Astrocyte (in vitro differentiated cells and primary cell): ENCODE measurements around the gene C1orf21. TPM values are rescaled to one million over a fixed set of nuclear protein-coding genes. Genes with fewer than 3 reads are reported as not detected.

Source experiments
- DNase-seq: peaks from one replicate; pipeline ENCODE4 v3.0.0-alpha.2; 2010; ENCODE audit warnings: low read depth
- FAIRE-seq: peaks from 2 replicates; lab custom pipeline; 2011; peaks lifted over from hg19 to GRCh38; lab: Jason Lieb, UNC
- H2AFZ ChIP-seq: 2 replicates; pipeline ENCODE4 v1.6.0; 2012; ENCODE audit warnings: low read depth, low read length, inconsistent platforms
- H3K27ac ChIP-seq: 2 replicates; pipeline ENCODE4 v1.5.1; 2011; ENCODE audit warnings: low read depth, low read length, inconsistent platforms
- H3K27me3 ChIP-seq: 2 replicates; pipeline ENCODE4 v1.6.0; 2011; ENCODE audit warnings: low read length, inconsistent platforms; ENCODE audit not compliant: insufficient read depth
- H3K36me3 ChIP-seq: 2 replicates; pipeline ENCODE4 v1.5.1; 2011; ENCODE audit warnings: low read length, inconsistent platforms; ENCODE audit not compliant: insufficient read depth
- H3K4me1 ChIP-seq: 2 replicates; pipeline ENCODE4 v1.5.1; 2011; ENCODE audit warnings: low read length, inconsistent platforms; ENCODE audit not compliant: insufficient read depth
- H3K4me2 ChIP-seq: 2 replicates; pipeline ENCODE4 v1.6.0; 2012; ENCODE audit warnings: low read length, inconsistent platforms
- H3K4me3 ChIP-seq: 2 replicates; pipeline ENCODE4 v1.5.1; 2011; ENCODE audit warnings: low read depth, mild to moderate bottlenecking, low read length, inconsistent platforms; ENCODE audit not compliant: insufficient read depth
- H3K79me2 ChIP-seq: 2 replicates; pipeline ENCODE4 v1.6.0; 2012; ENCODE audit warnings: mild to moderate bottlenecking, low read length, inconsistent platforms; ENCODE audit not compliant: insufficient read depth
- H3K9ac ChIP-seq: 2 replicates; pipeline ENCODE4 v1.6.0; 2012; ENCODE audit warnings: mild to moderate bottlenecking, low read length, inconsistent platforms
- H3K9me3 ChIP-seq: 2 replicates; pipeline ENCODE4 v1.5.1; 2012; ENCODE audit warnings: low read depth, mild to moderate bottlenecking, low read length, inconsistent platforms; ENCODE audit not compliant: insufficient read depth
- H4K20me1 ChIP-seq: 2 replicates; pipeline ENCODE4 v1.6.0; 2012; ENCODE audit warnings: low read length, inconsistent platforms; ENCODE audit not compliant: insufficient read depth
- H3K27ac Mint-ChIP-seq: one replicate; pipeline ENCODE4 v1.8.0; 2021; ENCODE audit warnings: mild to moderate bottlenecking, mixed read lengths; ENCODE audit not compliant: unreplicated experiment
- H3K27me3 Mint-ChIP-seq: one replicate; pipeline ENCODE4 v1.8.0; 2021; ENCODE audit warnings: low read depth, mixed read lengths; ENCODE audit not compliant: unreplicated experiment
- H3K36me3 Mint-ChIP-seq: one replicate; pipeline ENCODE4 v1.8.0; 2021; ENCODE audit warnings: low read depth, mixed read lengths; ENCODE audit not compliant: unreplicated experiment
- H3K4me1 Mint-ChIP-seq: one replicate; pipeline ENCODE4 v1.8.0; 2021; ENCODE audit warnings: low read depth, mixed read lengths; ENCODE audit not compliant: unreplicated experiment
- H3K4me3 Mint-ChIP-seq: one replicate; pipeline ENCODE4 v1.8.0; 2021; ENCODE audit warnings: mild to moderate bottlenecking, moderate library complexity, mixed read lengths; ENCODE audit not compliant: unreplicated experiment
- H3K9me3 Mint-ChIP-seq: one replicate; pipeline ENCODE4 v1.8.0; 2021; ENCODE audit warnings: mild to moderate bottlenecking, mixed read lengths; ENCODE audit not compliant: unreplicated experiment
- CTCF ChIP-seq: IDR thresholded peaks from 2 replicates; pipeline ENCODE4 v1.5.1; 2011; ENCODE audit warnings: low read depth, mild to moderate bottlenecking, inconsistent platforms, low read length, moderate library complexity; ENCODE audit not compliant: insufficient read depth
- EZH2 ChIP-seq: IDR thresholded peaks from 2 replicates; pipeline ENCODE4 v1.6.1; 2012; ENCODE audit warnings: mild to moderate bottlenecking, low read length, inconsistent platforms; ENCODE audit not compliant: insufficient read depth
- total RNA-seq: library from RNA; stranded (reverse); gene quantifications from 2 replicates; pipeline ENCODE4 v1.2.1, GENCODE V29; 2021

Gene C1orf21
- total RNA-seq, 1 donor from 2014 or later = 15.1 TPM

DNA sequence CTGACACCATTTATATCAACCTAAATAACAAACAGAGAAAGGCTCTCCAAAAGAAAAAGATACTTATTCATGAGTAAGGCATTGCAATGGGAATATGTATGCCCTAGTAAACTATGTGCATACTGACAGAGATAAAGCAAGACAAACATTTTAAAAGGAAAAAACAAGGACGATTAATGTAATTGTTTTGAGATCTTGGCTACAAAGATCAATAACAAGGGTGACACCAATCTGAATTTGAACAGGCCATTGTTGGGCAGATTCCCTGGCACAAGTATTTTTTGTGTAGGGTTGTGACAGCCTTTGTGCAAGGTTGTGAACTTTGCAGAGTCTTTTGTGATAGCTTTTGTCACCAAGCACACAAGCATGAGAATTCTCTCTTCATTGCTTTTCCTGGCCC lies 282.6 kb downstream of the C1orf21 start:
- no peak overlapping the region for H3K4me3 ChIP-seq
- Mint-ChIP-seq H3K4me1 (no peaks in the 10 kb centered on the region), H3K9me3 (no peaks in the 10 kb centered on the region), H3K27me3 (peaks cover 9% of the 10 kb centered on the region), H3K27ac (no peak overlapping the region), H3K4me3 (no peak overlapping the region), H3K36me3 (no peaks in the 10 kb centered on the region)
- no peak for TF ChIP-seq CTCF
- no peak overlapping the region for H3K27ac ChIP-seq
- no peak overlapping the region for H2AFZ ChIP-seq
- H3K27me3 ChIP-seq = peaks cover 9% of the 10 kb centered on the region
- H3K4me1 ChIP-seq = peaks cover 2% of the 10 kb centered on the region
- no peaks in the 10 kb centered on the region for H3K36me3 ChIP-seq
- H3K4me2 ChIP-seq = no peak overlapping the region
- FAIRE-seq (no peak), DNase-seq (no peak)
- H3K79me2 ChIP-seq = no peaks in the 10 kb centered on the region
- no peaks in the 10 kb centered on the region for H3K9me3 ChIP-seq
- H4K20me1 ChIP-seq = no peaks in the 10 kb centered on the region
- H3K9ac ChIP-seq = no peak overlapping the region

GRCh38 chr1:184672013-184672726 lies 285.3 kb downstream of the C1orf21 start:
- Mint-ChIP-seq H3K27ac (no peak overlapping the region), H3K4me3 (no peak overlapping the region), H3K27me3 (peaks cover 5% of the 10 kb centered on the region), H3K4me1 (no peaks in the 10 kb centered on the region), H3K36me3 (no peaks in the 10 kb centered on the region), H3K9me3 (no peaks in the 10 kb centered on the region)
- H3K4me3 ChIP-seq = no peak overlapping the region
- no peaks in the 10 kb centered on the region for H3K27me3 ChIP-seq
- TF ChIP-seq EZH2 (no peak), CTCF (no peak)
- no peak overlapping the region for H2AFZ ChIP-seq
- no peak overlapping the region for H3K9ac ChIP-seq
- FAIRE-seq (no peak), DNase-seq (no peak)
- no peaks in the 10 kb centered on the region for H4K20me1 ChIP-seq
- no peaks in the 10 kb centered on the region for H3K36me3 ChIP-seq
- no peaks in the 10 kb centered on the region for H3K79me2 ChIP-seq
- no peak overlapping the region for H3K27ac ChIP-seq
- H3K9me3 ChIP-seq = no peaks in the 10 kb centered on the region
- H3K4me1 ChIP-seq = no peaks in the 10 kb centered on the region
- H3K4me2 ChIP-seq = no peak overlapping the region

DNA sequence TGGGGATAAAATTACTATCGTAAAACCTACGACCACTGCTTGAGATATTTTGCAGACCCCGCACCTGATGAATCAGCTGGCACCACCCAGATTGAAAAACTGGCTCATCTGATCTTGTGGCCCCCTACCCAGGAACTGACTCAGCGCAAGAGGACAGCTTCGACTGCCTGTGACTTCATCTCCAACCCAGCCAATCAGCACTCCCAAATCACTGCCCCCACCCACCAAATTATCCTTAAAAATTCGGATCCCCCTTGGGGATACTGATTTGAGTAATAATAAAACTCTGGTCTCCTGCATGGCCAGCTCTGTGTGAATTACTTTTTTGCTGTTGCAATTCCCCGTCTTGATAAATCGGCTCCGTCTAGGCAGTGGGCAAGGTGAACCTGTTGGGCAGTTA lies 286.5 kb downstream of the C1orf21 start:
- H3K27ac ChIP-seq = no peak overlapping the region
- DNase-seq (no peak), FAIRE-seq (no peak)
- Mint-ChIP-seq H3K27me3 (peaks cover 5% of the 10 kb centered on the region), H3K36me3 (no peaks in the 10 kb centered on the region), H3K4me3 (no peak overlapping the region), H3K9me3 (no peaks in the 10 kb centered on the region), H3K4me1 (no peaks in the 10 kb centered on the region), H3K27ac (no peak overlapping the region)
- H3K27me3 ChIP-seq = no peaks in the 10 kb centered on the region
- no peaks in the 10 kb centered on the region for H3K79me2 ChIP-seq
- H4K20me1 ChIP-seq = no peaks in the 10 kb centered on the region
- no peak overlapping the region for H3K9ac ChIP-seq
- no peaks in the 10 kb centered on the region for H3K4me1 ChIP-seq
- no peaks in the 10 kb centered on the region for H3K9me3 ChIP-seq
- TF ChIP-seq CTCF (no peak), EZH2 (no peak)
- H3K4me3 ChIP-seq = no peak overlapping the region
- H2AFZ ChIP-seq = no peak overlapping the region
- H3K4me2 ChIP-seq = no peak overlapping the region
- H3K36me3 ChIP-seq = no peaks in the 10 kb centered on the region
